ENCODE data around the gene CABCOCO1.
"Not testable (repeated sequence)": the region's sequence is repeated elsewhere in the genome, so short reads cannot be mapped to it uniquely, and the experiment has no call there.

The CABCOCO1 gene

DNA sequence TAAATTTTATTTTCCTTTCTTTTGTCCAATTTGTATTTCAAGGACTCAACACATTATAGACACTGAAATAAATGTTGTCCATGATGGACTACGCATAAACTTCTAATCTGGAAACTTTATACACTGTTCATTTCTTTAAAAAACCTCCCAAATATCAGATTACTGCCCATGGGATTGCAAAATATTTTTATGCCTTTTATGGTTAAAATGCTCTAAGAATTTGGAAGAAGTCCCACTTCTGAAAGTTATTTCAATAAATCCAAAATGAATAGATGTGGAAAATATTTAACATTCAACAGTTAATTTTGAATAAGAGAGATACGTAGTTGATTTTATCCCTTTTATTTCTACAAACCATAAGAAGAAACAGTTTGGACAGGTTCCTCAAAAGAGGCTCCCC is 46.1 kb downstream of the CABCOCO1 start:
- H3K4me3 ChIP-seq (ENCODE audit: low read depth, low read length), result no peak overlapping the region

DNA sequence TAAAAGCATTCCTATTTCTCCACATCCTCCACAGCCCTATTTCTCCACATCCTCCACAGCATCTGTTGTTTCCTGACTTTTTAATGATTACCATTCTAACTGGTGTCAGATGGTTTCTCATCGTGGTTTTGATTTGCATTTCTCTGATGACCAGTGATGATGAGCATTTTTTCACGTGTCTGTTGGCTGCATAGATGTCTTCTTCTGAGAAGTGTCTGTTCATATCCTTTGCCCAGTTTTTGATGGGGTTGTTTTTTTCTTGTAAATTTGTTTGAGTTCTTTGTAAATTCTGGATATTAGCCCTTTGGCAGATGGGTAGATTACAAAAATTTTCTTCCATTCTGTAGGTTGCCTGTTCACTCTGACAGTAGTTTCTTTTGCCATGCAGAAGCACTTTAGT is 49.4 kb downstream of the CABCOCO1 start:
- not testable (repeated sequence) for H3K4me3 ChIP-seq (ENCODE audit: low read depth, low read length)

DNA sequence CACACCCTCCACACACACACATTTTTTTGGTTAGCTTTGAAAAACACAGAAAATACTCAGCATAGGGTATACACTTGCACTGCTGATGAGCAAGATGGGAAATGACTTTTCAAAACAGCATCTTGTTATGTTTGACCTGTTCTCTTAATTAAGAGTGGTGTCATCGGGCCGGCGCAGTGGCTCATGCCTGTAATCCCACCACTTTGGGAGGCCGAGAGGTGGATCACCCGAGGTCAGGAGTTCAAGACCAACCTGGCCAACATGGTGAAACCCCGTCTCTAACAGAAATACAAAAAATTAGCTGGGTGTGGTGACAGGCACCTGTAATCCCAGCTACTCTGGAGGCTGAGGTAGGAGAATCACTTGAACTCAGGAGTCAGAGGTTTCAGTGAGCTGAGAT is 56.7 kb downstream of the CABCOCO1 start:
- H3K4me3 ChIP-seq (ENCODE audit: low read depth, low read length), result not testable (repeated sequence)

DNA sequence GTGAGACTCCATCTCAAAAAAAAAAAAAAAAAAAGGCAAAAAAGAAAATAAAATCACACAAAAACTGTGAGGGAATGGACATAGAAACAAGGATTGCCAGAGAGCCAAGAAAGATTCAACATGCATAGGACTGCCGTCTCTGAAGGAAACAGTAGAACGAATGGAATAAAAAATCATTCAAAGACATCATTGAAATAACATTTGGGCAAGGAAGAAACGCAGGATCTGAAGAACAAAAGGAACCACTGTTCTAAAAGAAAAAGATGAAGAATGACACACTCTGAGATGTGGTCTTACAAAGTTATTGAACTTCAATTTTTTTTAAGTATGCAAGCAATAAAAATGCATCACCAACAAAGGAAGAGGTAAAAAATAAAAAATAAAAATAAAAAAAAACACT is 57.2 kb downstream of the CABCOCO1 start:
- no peak overlapping the region for H3K4me3 ChIP-seq (ENCODE audit: low read depth, low read length)

DNA sequence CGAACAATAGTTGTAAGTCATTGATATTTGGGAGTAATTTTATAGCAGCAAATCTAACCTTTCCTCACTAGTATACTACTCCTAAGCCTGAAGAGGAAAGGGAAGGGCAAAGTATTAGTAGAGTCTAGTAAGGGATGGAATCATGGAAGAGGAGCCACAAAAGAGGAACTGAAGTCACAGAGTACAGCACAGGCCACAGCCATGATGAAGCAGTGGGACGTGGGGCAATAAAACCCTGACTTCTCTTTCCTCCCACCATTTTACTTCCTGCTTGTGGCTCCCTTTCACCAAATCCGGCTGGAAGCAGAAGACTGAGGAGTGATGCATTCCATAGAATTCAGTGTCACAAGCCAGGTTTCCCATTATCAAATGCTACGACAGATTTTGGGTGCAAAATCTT is 58.7 kb downstream of the CABCOCO1 start:
- H3K4me3 ChIP-seq (ENCODE audit: low read depth, low read length), result no peak overlapping the region

DNA sequence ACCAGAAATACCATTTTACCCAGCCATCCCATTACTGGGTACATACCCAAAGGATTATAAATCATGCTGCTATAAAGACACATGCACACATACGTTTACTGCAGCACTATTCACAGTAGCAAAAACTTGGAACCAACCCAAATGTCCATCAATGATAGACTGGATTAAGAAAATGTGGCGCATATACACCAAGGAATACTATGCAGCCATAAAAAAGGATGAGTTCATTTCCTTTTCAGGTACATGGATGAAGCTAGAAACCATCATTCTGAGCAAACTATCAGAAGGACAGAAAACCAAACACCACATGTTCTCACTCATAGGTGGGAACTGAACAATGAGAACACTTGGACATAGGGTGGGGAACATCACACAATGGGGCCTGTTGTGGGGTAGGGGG is 62.5 kb downstream of the CABCOCO1 start:
- not testable (repeated sequence) for H3K4me3 ChIP-seq (ENCODE audit: low read depth, low read length)

DNA sequence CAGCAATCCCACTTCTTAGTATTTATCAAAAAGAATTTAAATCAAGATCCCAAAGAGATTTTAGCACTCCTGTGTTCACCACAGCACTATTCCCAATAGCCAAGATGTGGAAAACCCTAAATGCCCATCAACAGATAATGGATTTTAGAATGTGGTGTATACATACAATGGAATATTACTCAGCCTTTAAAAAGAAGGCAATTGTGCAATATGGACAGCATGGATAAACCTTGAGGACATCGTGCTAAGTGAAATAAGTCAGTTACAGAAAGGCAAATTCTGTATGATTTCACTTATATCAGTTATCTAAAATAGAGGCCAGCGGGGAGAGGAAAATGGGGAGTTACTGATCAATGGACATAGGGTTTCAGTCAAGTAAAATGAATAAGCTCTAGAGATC is 66.9 kb downstream of the CABCOCO1 start:
- no peak overlapping the region for H3K4me3 ChIP-seq (ENCODE audit: low read depth, low read length)

DNA sequence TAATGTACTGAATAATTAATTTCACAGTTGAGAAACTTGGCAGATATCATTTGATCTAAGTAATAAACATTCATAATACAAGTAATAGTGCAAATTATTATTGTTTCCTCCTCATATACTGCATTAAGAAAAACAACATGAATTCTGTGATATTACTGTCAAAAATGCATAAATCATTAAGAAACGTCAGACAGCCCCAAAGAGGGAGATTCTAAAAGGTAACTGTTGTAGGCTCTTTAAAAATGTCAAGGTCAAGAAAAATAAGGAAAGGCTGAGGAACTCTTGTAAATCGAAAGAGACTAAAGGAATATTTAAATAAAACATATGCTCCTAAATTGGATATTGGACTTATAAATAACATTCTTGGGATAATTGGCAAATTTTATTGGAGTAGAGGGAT is 67.9 kb downstream of the CABCOCO1 start:
- no peak overlapping the region for H3K4me3 ChIP-seq (ENCODE audit: low read depth, low read length)

DNA sequence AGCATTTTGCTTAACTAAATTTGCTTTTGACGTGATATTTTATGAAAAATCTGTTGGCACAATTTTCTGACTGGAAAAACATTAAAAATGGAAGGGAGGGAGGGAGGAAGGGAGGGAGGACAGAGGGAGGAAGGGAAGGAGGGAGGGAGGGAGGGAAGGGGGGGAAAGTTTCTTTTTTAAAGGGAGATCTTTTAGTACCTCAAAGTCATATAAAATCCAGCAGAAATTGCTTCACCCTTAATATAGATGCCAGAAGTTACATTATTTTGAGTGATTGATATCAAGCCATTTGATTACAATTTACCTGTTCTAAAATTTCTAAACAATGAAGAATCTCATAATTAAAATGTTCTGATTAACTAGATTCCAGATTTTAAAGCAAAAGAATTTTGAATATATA is 68.9 kb downstream of the CABCOCO1 start:
- no peak overlapping the region for H3K4me3 ChIP-seq (ENCODE audit: low read depth, low read length)

DNA sequence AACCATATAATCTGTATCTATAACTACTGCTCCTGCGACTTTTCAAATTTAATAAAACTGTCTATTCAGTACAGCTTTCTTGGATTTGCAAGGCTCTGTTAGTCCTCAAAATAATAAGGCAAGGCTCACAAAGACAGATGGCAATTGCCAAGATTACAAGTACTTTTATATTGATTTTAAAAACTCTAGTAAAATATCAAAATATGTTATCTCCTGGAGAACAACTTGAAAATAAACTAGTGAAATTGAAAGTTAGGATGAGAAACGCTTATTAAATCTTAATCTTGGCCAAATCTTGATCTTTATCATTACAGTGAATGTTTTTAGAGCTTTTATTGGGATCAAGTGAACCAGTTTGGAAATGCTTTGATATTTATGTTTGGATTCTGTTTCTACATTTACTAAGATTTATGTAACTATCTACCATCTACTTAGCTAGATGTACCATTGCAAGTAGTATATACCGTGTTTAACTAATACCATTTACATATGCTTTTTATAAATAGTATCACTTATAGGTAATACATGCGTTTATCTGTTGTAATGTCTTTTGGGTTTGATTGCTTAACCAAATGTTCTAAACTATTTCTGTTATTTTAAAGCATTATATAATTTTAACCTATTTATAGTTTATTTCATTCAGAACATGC is 70.0 kb downstream of the CABCOCO1 start:
- H3K4me3 ChIP-seq (ENCODE audit: low read depth, low read length), result no peak overlapping the region

DNA sequence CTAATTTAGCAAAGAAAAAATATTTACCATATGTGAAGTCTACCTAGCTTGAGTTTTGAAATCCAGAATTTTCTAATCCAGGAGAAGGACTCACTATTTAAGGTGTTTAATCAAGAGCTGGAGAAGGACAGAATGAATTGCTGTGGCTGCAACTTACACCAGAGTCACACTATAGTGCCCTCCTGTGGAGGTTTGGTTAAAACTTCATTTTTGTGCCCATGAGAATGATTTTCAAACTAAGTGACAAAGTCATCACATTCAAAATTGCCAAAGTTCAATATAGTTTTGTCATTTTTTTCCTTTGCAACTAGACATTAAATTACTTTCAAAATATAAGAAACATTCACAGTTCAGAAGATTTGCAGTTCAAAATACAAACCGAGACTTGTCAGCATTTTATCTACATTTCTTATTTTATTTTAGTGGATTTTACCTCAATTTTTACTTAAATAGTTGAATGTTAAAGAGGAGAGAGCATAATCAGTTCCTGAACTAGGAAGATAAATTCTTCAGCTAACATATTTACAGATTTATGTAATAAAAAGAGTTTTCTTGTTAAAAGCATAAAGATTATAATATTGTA is 70.7 kb downstream of the CABCOCO1 start:
- H3K4me3 ChIP-seq (ENCODE audit: low read depth, low read length), result no peak overlapping the region

DNA sequence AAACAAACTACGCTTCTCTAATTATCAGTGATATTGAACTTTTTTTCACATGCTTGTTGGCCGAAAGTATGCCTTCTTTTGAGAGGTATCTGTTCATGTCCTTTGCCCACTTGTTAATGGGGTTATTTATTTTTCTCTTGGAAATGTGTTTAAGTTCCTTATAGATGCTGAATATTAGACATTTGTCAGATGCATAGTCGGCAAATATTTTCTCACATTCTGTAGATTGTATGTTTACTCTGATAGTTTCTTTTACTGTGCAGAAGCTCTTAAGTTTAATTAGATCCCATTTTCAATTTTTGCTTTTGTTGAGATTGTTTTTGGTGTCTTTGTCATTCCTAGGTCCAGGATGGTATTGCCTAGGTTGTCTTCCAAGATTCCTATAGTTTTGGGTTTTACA is 73.2 kb downstream of the CABCOCO1 start:
- H3K4me3 ChIP-seq (ENCODE audit: low read depth, low read length), result no peak overlapping the region

DNA sequence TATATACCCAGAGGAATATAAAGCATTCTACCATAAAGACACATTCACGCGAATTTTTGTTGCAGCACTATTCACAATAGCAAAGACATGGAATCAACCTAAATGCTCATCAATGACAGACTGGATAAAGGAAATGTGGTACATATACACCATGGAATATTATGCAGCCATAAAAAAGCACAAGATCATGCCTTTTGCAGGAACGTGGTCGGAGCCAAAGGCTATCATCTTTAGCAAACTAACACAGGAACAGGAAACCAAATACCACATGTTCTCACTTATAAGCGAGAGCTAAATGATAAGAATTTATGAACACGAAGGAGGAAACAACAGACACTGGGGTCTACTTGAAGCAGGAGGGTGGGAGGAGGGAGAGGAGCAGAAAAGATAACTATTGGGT is 74.7 kb downstream of the CABCOCO1 start:
- H3K4me3 ChIP-seq (ENCODE audit: low read depth, low read length), result not testable (repeated sequence)

DNA sequence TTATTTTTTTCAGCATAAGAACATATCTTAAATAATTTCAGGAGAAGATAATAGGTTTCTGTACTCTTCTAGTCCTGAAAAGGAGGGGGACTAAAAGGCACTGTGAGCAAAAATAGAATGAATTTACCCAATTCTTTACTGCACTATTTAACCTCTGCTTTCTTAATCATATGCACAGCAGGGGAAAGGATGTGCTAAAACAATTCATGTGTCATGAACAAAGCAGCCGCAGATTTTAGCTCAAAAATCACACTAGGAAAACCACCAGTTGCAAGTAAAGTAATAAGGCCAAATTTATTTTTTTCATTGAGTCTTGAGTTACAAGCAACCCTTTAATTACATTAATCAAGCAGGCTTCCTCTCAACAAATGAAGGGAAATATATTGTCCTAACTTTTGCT is 80.1 kb downstream of the CABCOCO1 start:
- H3K4me3 ChIP-seq (ENCODE audit: low read depth, low read length), result no peak overlapping the region

DNA sequence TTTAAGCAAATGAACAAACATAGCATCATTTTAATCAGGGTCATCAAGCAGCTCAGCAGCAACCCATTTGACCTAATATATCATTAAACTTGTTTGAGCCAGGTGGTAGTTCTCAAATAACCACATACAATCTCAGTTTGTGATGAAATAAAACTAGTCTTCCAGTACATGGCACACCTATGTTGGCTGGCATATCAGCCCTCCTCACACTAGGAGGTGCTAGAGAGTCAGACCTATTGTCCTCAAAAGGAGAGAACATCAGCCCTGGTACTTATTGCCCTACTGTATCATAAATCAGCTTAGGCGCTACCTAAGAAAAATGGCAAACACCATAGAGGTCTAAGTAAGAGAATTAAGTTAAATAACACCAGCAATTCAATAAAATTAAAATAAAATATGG is 81.7 kb downstream of the CABCOCO1 start:
- no peak overlapping the region for H3K4me3 ChIP-seq (ENCODE audit: low read depth, low read length)

DNA sequence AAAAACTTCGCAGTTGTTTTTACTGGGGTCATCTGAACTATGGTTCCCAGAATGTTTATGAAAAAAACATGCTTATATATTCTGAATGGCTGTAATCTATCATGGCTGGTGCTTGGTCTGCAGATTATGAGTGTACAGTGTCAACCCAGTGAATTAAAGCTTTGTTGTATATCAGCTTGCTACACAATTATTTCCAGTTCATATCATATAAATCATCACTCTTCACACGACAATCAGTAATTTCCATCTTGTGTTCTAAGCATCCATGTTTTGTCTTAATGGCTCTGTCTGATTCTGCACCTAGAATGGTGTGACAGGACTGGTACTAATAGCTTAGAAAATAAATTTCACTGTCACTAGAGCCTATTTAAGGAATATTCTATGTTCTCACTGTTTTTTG is 83.6 kb downstream of the CABCOCO1 start:
- H3K4me3 ChIP-seq (ENCODE audit: low read depth, low read length), result no peak overlapping the region

DNA sequence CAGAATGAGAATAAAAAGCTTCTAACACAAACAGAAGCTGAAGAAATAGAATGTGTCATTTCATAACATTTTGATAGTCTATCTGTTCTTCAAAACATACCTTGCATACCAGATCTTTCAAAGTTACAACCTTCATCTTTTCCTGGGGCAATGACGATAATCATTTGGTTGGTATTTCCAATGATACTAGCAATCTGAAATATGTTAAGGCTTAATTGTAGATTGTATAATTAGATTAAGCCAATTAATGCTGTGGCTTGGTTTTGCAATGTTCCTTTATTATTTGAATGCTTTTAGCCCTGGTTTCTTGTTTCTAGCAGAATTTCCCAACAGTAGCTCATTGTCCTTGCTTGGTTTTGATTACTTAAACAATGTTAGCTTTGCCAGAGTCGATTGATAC is 84.6 kb downstream of the CABCOCO1 start:
- H3K4me3 ChIP-seq (ENCODE audit: low read depth, low read length), result no peak overlapping the region

DNA sequence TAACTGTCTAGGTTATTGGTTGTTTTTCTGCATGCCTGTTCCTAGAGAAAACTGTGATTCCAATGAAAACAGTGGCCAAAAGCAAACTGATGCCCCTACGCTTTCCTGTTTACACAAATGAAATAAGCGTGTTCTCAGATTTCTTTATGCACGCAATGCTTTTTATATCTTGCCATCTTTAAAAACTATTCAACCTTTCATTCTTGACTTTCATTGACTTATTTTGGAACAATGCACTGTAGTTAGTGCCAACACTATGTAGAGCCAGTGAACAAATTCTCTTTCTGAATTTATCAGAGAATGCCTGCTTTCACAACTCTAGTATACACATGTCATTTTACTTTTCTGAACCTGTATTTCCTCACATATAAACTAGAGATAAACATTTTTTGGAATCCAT is 86.6 kb downstream of the CABCOCO1 start:
- H3K4me3 ChIP-seq (ENCODE audit: low read depth, low read length), result no peak overlapping the region

DNA sequence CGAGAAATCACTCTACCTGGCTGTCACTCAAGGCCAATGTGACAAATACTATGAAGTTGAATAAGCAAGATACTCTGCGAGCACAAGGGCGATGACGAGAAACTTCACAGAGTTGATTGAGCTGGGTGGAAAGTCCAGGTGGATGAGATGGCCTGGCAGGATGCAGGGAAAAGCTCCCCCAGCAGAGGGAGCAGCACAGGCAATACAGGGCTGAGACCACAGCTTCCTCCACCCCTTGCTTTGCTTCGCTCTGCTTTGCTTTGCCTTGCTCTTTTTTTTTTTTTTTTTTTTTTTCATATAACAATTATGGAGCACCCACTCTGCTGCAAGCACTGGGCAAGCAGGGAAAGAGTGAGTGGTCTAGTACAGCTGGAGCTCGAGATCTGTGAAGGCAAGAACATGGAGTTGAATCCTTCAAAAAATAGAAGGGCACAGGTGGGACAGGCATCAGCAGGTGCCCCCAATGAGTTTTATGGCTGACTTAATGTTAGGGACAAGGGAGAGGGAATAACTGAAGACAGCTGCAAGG is 88.3 kb downstream of the CABCOCO1 start:
- H3K4me3 ChIP-seq (ENCODE audit: low read depth, low read length), result no peak overlapping the region

DNA sequence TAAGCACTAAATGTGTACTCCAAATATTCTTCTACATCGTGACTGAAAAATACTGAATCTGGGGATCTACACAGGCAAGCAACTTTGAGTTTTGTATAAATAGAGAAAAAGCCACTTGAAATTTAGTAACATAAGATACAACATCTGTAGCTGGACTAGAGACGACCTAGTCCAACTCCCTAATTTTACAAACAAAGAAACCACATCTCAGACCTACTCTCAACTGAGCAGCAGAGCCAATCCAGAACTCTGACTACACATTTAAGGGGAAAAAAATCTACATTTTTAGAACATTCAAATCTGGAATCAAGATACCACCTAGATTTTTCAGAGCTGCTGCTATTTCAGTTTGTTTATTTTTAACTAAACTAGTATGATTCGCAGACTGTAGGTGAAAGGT is 88.9 kb downstream of the CABCOCO1 start:
- no peak overlapping the region for H3K4me3 ChIP-seq (ENCODE audit: low read depth, low read length)

DNA sequence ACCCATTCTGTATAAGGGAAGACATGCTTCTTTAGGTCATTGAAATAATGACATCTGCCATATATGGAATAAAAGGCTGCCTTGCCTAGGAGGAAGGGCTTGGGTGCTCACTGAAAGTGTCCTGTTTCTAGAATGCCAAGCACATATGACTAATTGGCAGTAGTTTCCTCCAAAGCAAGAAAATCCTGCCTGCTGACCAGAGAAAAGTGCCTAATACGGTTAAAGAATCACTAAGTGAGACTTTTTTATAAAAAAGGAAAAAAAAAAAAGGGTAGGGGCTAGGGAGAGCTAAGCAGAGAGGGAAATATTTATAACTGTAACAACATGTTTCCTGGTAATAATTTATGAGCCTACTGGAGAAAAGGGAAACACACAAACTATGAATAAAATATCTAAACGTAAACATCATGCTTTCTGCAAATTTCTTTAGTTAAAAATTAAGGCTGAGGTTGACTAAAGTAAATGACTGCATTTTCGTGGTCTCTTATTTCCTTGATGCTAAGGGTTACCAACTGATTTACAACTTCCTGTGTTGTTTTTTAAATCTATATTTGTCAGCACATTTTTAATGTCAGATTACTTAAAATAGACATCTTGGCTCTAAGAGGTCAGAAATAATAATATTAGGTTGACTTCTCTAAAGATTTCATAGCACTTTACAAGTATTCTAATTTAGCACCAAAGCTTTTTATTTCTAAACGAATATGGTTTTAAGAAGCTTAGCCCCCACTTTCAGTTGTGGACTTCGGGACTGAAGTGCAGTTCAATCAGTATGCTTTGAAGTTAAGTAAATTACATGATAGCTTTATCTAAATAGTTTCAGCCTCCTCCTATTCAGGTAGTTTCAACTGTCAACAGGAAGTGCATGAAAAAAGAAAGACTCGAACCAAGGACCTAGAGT is 89.6 kb downstream of the CABCOCO1 start:
- no peak overlapping the region for H3K4me3 ChIP-seq (ENCODE audit: low read depth, low read length)

DNA sequence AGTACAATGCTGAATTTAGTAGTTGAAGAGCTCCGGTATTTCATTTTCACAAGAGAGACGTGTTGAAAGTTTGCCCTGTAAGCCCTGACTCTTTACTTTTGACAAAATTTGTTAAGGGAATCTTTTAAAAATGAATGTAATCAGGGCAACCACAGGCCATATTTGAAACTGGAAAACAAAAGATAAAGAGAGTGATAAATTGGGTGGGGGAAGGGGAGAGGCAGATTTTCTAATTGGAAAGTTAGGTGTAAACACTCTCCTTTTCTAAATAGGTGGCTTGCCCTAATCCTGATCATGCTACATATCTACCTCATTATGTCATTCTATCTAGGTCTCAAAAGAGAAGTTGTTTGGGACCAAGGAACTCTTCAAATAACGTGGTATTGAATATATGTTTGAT is 90.7 kb downstream of the CABCOCO1 start:
- H3K4me3 ChIP-seq (ENCODE audit: low read depth, low read length), result no peak overlapping the region
